ENCODE data around the gene MAN1A2.
"Not testable (repeated sequence)": the region's sequence is repeated elsewhere in the genome, so short reads cannot be mapped to it uniquely, and the experiment has no call there.

The MAN1A2 gene

DNA sequence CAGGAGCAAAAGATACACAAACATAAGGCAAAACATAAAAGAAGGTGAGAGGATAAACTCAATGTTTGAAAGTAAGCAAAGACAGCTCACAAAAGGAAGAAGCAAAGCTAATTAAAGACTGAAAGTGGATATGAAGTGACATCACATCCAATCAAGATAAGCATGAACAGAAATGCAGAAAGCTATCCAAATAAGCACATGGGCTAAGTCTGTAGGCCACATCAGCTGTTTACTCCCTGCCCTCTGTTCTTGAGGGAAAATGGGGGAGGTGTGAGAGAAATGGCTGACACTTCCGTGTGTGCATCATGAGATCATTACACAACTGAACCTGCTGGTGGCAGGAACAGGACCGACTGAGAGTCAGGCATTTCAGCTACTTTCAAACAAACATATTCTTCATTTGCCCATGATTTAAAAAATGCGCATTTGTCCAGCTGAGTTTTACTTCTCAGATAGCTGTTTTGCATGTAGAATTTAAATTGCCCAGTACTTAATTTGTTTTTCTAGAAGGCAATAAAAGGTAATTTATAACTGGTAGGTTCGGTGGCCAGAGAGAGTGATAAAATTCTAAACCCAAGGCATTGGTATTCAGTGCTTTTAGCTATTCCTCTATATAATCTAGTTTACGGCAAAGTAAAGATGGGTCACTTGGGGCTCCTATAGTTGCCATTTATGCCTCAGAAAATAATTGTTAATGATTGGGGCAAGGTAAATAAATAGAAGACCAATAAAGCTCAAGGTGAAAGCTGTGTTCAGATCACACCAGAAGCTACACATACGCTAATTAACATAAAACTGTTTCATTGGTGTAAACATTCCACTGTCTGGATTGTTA is 27.2 kb upstream of the MAN1A2 start:
- Histone ChIP-seq H3K4me3 (ENCODE audit: low read length) (no peak overlapping the region), H3K9me3 (ENCODE audit: control insufficient read depth, low read length) (no peaks in the 10 kb centered on the region), H3K4me1 (ENCODE audit: control insufficient read depth, insufficient read depth, low read length) (peaks cover 14% of the 10 kb centered on the region), H3K9ac (ENCODE audit: low read length) (no peak overlapping the region), H3K36me3 (ENCODE audit: control insufficient read depth, insufficient read depth, low read length, severe bottlenecking) (no peaks in the 10 kb centered on the region), H3K27me3 (replicated peaks; ENCODE audit: control insufficient read depth, insufficient read depth, low read length) (no peaks in the 10 kb centered on the region)
- peak; percentile 36 for DNase-seq (ENCODE audit: low read depth)

DNA sequence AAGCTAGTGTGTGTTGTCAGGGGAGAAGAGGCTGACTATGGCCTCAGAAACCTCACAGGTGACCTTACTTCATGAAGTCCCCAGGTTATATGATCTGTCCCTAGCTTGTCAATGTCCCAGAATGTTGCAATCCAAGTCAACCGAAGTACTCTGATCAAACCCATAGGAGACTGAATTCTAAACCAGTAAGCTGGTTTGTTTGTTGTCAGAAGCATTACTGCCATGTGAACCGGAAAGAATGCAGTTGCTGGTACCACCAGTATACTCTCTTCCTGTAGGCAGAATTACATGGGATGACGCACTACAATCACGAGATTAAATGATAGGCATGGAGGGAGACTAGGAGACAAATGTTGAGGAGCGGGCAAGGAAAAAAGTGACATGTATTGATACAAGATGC is 26.1 kb upstream of the MAN1A2 start:
- no peak for DNase-seq (ENCODE audit: low read depth)

GRCh38 chr1:117342397-117342796 is 24.9 kb upstream of the MAN1A2 start:
- no peak overlapping the region for H3K9ac ChIP-seq (ENCODE audit: low read length)
- H3K27me3 ChIP-seq (replicated peaks; ENCODE audit: control insufficient read depth, insufficient read depth, low read length): no peaks in the 10 kb centered on the region
- no peaks in the 10 kb centered on the region for H3K36me3 ChIP-seq (ENCODE audit: control insufficient read depth, insufficient read depth, low read length, severe bottlenecking)
- H3K4me3 ChIP-seq (ENCODE audit: low read length): no peak overlapping the region
- DNase-seq (ENCODE audit: low read depth): no peak
- peaks cover 5% of the 10 kb centered on the region for H3K4me1 ChIP-seq (ENCODE audit: control insufficient read depth, insufficient read depth, low read length)
- no peaks in the 10 kb centered on the region for H3K9me3 ChIP-seq (ENCODE audit: control insufficient read depth, low read length)

More for the DNA sequence above, 26.1 kb upstream of the MAN1A2 start:
- H3K9me3 ChIP-seq (ENCODE audit: control insufficient read depth, low read length): no peaks in the 10 kb centered on the region
- H3K4me3 ChIP-seq (ENCODE audit: low read length): no peak overlapping the region
- H3K27me3 ChIP-seq (replicated peaks; ENCODE audit: control insufficient read depth, insufficient read depth, low read length): no peaks in the 10 kb centered on the region
- H3K4me1 ChIP-seq (ENCODE audit: control insufficient read depth, insufficient read depth, low read length): peaks cover 9% of the 10 kb centered on the region
- H3K36me3 ChIP-seq (ENCODE audit: control insufficient read depth, insufficient read depth, low read length, severe bottlenecking): no peaks in the 10 kb centered on the region
- no peak overlapping the region for H3K9ac ChIP-seq (ENCODE audit: low read length)

- no peak overlapping the region for H3K9ac ChIP-seq (ENCODE audit: low read length)
- no peaks in the 10 kb centered on the region for H3K36me3 ChIP-seq (ENCODE audit: control insufficient read depth, insufficient read depth, low read length, severe bottlenecking)
- no peak overlapping the region for H3K4me3 ChIP-seq (ENCODE audit: low read length)
- no peak for DNase-seq (ENCODE audit: low read depth)
- H3K4me1 ChIP-seq (ENCODE audit: control insufficient read depth, insufficient read depth, low read length): no peaks in the 10 kb centered on the region
- H3K9me3 ChIP-seq (ENCODE audit: control insufficient read depth, low read length): no peaks in the 10 kb centered on the region
- H3K27me3 ChIP-seq (replicated peaks; ENCODE audit: control insufficient read depth, insufficient read depth, low read length): no peaks in the 10 kb centered on the region
Observed at GRCh38 chr1:117346206-117346928, 20.9 kb upstream of the MAN1A2 start.

DNA sequence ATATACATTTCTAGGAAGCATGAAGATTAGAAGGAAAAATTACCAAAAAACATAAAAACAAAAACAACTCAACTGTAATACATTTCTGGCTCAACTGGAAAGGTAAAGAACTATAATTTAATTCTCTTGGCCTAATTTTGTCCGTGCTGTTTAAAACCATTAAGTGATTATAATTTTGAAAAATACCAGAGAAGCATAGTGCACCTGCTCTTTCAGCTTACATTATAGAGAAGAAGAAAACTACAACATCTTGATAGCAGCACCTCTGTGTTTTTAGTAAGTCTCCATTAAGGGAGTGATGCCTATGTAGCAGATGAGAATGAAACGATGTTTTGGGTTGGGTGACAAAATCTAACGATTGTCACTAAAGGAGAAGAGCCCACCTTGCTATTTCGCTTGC is 19.3 kb upstream of the MAN1A2 start:
- H3K4me1 ChIP-seq (ENCODE audit: control insufficient read depth, insufficient read depth, low read length): no peaks in the 10 kb centered on the region
- H3K36me3 ChIP-seq (ENCODE audit: control insufficient read depth, insufficient read depth, low read length, severe bottlenecking): no peaks in the 10 kb centered on the region
- no peak for DNase-seq (ENCODE audit: low read depth)
- no peak overlapping the region for H3K4me3 ChIP-seq (ENCODE audit: low read length)
- no peaks in the 10 kb centered on the region for H3K9me3 ChIP-seq (ENCODE audit: control insufficient read depth, low read length)
- no peak overlapping the region for H3K9ac ChIP-seq (ENCODE audit: low read length)
- H3K27me3 ChIP-seq (replicated peaks; ENCODE audit: control insufficient read depth, insufficient read depth, low read length): no peaks in the 10 kb centered on the region

DNA sequence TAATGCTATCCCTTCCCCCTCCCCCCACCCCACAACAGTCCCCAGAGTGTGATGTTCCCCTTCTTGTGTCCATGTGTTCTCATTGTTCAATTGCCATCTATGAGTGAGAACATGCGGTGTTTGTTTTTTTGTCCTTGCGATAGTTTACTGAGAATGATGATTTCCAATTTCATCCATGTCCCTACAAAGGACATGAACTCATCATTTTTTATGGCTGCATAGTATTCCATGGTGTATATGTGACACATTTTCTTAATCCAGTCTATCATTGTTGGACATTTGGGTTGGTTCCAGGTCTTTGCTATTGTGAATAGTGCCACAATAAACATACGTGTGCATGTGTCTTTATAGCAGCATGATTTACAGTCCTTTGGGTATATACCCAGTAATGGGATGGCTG is 14.6 kb upstream of the MAN1A2 start:
- not testable (repeated sequence) for H3K36me3 ChIP-seq (ENCODE audit: control insufficient read depth, insufficient read depth, low read length, severe bottlenecking); H3K27me3 ChIP-seq (replicated peaks; ENCODE audit: control insufficient read depth, insufficient read depth, low read length); H3K9me3 ChIP-seq (ENCODE audit: control insufficient read depth, low read length); DNase-seq (ENCODE audit: low read depth); H3K9ac ChIP-seq (ENCODE audit: low read length); H3K4me1 ChIP-seq (ENCODE audit: control insufficient read depth, insufficient read depth, low read length); H3K4me3 ChIP-seq (ENCODE audit: low read length)

GRCh38 chr1:117357833-117358603 is 9.2 kb upstream of the MAN1A2 start:
- not testable (repeated sequence) for H3K4me3 ChIP-seq (ENCODE audit: low read length); DNase-seq (ENCODE audit: low read depth); H3K9ac ChIP-seq (ENCODE audit: low read length); H3K36me3 ChIP-seq (ENCODE audit: control insufficient read depth, insufficient read depth, low read length, severe bottlenecking); H3K4me1 ChIP-seq (ENCODE audit: control insufficient read depth, insufficient read depth, low read length); H3K27me3 ChIP-seq (replicated peaks; ENCODE audit: control insufficient read depth, insufficient read depth, low read length); H3K9me3 ChIP-seq (ENCODE audit: control insufficient read depth, low read length)

GRCh38 chr1:117358604-117358887 is 8.7 kb upstream of the MAN1A2 start:
- H3K9ac ChIP-seq (ENCODE audit: low read length); DNase-seq (ENCODE audit: low read depth); H3K27me3 ChIP-seq (replicated peaks; ENCODE audit: control insufficient read depth, insufficient read depth, low read length); H3K36me3 ChIP-seq (ENCODE audit: control insufficient read depth, insufficient read depth, low read length, severe bottlenecking); H3K9me3 ChIP-seq (ENCODE audit: control insufficient read depth, low read length); H3K4me3 ChIP-seq (ENCODE audit: low read length); H3K4me1 ChIP-seq (ENCODE audit: control insufficient read depth, insufficient read depth, low read length): not testable (repeated sequence)

DNA sequence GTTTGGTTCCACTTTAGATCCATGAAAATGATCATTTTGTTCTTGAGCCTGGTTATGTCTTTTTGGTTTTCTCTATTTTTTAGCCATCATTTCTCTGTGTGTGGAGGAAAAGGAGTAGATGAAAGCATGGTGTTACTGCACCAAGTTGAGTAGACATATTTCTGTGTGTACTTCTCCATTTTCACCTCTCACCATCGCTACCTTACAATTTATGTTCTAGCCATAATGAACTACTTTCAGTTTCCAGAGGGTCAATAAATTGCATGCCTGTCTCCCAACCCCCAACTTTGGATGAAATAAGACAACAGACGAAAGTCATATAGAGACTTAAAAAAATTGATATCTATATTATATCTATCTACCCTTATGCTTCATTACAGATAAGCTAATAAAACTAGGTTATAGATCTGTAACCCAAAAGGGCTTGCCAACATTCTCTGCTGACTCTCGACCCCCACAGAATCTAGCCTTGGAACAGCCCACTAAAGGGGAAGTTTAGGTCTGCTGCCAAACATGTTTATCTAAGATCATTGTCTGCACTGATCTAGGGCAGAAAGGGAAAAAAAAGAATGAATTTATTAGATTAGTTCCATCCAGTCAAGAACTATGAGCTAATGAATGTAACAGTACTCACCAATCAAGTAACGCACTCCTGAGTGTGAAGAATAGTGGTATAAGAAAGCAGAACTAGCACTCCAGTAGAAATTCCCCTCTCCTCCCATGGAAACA is 7.5 kb upstream of the MAN1A2 start:
- Histone ChIP-seq H3K9me3 (ENCODE audit: control insufficient read depth, low read length) (no peaks in the 10 kb centered on the region), H3K4me1 (ENCODE audit: control insufficient read depth, insufficient read depth, low read length) (peaks cover 7% of the 10 kb centered on the region), H3K27me3 (replicated peaks; ENCODE audit: control insufficient read depth, insufficient read depth, low read length) (peaks cover 3% of the 10 kb centered on the region), H3K36me3 (ENCODE audit: control insufficient read depth, insufficient read depth, low read length, severe bottlenecking) (no peaks in the 10 kb centered on the region), H3K9ac (ENCODE audit: low read length) (no peak overlapping the region), H3K4me3 (ENCODE audit: low read length) (no peak overlapping the region)
- no peak for DNase-seq (ENCODE audit: low read depth)

DNA sequence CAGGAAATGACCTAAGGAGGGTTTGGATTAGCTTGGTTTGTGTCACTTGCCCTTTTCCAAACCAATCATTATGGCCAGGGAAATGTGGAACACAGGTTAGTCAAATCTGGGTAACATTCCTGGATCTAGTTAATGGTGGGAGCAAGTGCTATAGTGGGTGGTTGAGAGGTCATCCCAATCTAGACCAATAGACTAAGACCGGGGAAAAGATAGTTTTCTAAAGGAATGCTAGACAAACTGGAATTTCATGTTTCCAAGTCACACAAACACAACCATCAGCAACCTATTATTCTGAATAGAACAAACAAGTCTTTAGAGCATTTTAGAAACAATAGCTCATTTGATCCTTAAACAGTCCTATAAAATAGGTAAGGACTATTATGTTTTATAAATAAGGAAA is 4.3 kb upstream of the MAN1A2 start:
- Histone ChIP-seq H3K4me1 (ENCODE audit: control insufficient read depth, insufficient read depth, low read length) (peaks cover 22% of the 10 kb centered on the region), H3K4me3 (ENCODE audit: low read length) (no peak overlapping the region), H3K9ac (ENCODE audit: low read length) (no peak overlapping the region), H3K36me3 (ENCODE audit: control insufficient read depth, insufficient read depth, low read length, severe bottlenecking) (no peaks in the 10 kb centered on the region), H3K9me3 (ENCODE audit: control insufficient read depth, low read length) (no peaks in the 10 kb centered on the region), H3K27me3 (replicated peaks; ENCODE audit: control insufficient read depth, insufficient read depth, low read length) (peaks cover 3% of the 10 kb centered on the region)
- no peak for DNase-seq (ENCODE audit: low read depth)

DNA sequence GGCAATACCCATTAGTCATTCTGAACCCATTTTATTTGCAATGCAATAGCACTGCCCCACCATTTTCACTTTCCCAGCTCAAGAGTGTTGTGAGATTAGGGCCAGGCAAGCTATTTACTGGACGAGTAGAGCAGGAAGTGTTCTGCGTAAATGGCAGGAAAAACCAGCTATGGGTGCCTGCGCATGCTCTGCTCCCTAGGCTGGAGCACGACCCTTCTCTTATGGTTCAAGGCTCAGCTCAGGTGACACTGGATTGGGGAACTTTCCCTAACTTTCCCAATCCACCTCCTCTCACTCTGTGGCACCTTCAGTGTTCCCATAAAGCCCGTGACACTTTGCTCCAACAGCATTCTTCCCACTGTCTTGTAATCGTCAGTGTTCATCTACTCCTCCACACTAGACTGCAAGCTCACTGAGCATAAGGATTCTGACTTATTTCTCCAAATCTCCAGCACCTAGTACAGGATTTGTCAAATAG is 3.6 kb upstream of the MAN1A2 start:
- Histone ChIP-seq H3K27me3 (replicated peaks; ENCODE audit: control insufficient read depth, insufficient read depth, low read length) (peaks cover 3% of the 10 kb centered on the region), H3K9me3 (ENCODE audit: control insufficient read depth, low read length) (no peaks in the 10 kb centered on the region)
- DNase-seq (ENCODE audit: low read depth): no peak

More for the DNA sequence above, 3.6 kb upstream of the MAN1A2 start:
- Histone ChIP-seq H3K4me1 (ENCODE audit: control insufficient read depth, insufficient read depth, low read length) (peaks cover 28% of the 10 kb centered on the region), H3K36me3 (ENCODE audit: control insufficient read depth, insufficient read depth, low read length, severe bottlenecking) (no peaks in the 10 kb centered on the region), H3K4me3 (ENCODE audit: low read length) (no peak overlapping the region), H3K9ac (ENCODE audit: low read length) (no peak overlapping the region)
